GM23338 (cell line): ENCODE measurements around the gene CHMP6. TPM values are rescaled to one million over a fixed set of nuclear protein-coding genes. Genes with fewer than 3 reads are reported as not detected.

ENCODE experiments used
- ATAC-seq: fragments of 200-7000 bp; cut with Tn5 transposase; 3 replicates; pipeline ENCODE4 v1.9.1; 2020
- DNase-seq: peaks from one replicate; pipeline ENCODE4 v3.0.0-alpha.2; 2015; ENCODE audit warnings: low spot score
- H2AFZ ChIP-seq: fragments of 200-600 bp; sonication (generic); 2 replicates; pipeline ENCODE4 v1.8.0; 2016; ENCODE audit warnings: antibody characterized with exemption, mild to moderate bottlenecking, moderate library complexity
- H3F3A ChIP-seq: fragments of 200-600 bp; sonication (generic); replicated peaks from 2 replicates; pipeline ENCODE4 v1.8.0; 2017; ENCODE audit warnings: antibody characterized with exemption, mixed run types, low read depth
- H3K27ac ChIP-seq: fragments of 200-600 bp; sonication (generic); 2 replicates; pipeline ENCODE4 v1.6.1; 2016; ENCODE audit warnings: low read depth
- H3K27me3 ChIP-seq: fragments of 200-600 bp; sonication (generic); 2 replicates; pipeline ENCODE4 v1.8.0; 2016; ENCODE audit warnings: mild to moderate bottlenecking, mixed run types, moderate library complexity; ENCODE audit not compliant: insufficient read depth
- H3K36me3 ChIP-seq: fragments of 200-600 bp; sonication (generic); 2 replicates; pipeline ENCODE4 v1.8.0; 2016; ENCODE audit warnings: mild to moderate bottlenecking; ENCODE audit not compliant: insufficient read depth
- H3K4me1 ChIP-seq: fragments of 200-600 bp; sonication (generic); 2 replicates; pipeline ENCODE4 v1.8.0; 2016; ENCODE audit warnings: mild to moderate bottlenecking, moderate library complexity; ENCODE audit not compliant: insufficient read depth
- H3K4me2 ChIP-seq: fragments of 200-600 bp; sonication (generic); 2 replicates; pipeline ENCODE4 v1.7.1; 2017; ENCODE audit warnings: mixed run types
- H3K4me3 ChIP-seq: fragments of 200-600 bp; sonication (generic); 2 replicates; pipeline ENCODE4 v1.6.1; 2016; ENCODE audit warnings: mixed run types
- H3K79me2 ChIP-seq: fragments of 200-600 bp; sonication (generic); replicated peaks from 2 replicates; pipeline ENCODE4 v1.8.0; 2017; ENCODE audit warnings: mild to moderate bottlenecking; ENCODE audit not compliant: insufficient read depth
- H3K9me2 ChIP-seq: fragments of 200-600 bp; sonication (generic); 2 replicates; pipeline ENCODE4 v1.8.0; 2017; ENCODE audit not compliant: insufficient read depth
- H4K20me1 ChIP-seq: fragments of 200-600 bp; sonication (generic); replicated peaks from 2 replicates; pipeline ENCODE4 v1.8.0; 2017; ENCODE audit warnings: mild to moderate bottlenecking; ENCODE audit not compliant: insufficient read depth
- H3K27ac Mint-ChIP-seq: 2 replicates; pipeline ENCODE4 v1.8.0; 2020; ENCODE audit warnings: inconsistent platforms, mild to moderate bottlenecking, moderate library complexity, mixed read lengths
- H3K27me3 Mint-ChIP-seq: 3 replicates; pipeline ENCODE4 v1.8.0; 2022; ENCODE audit warnings: low read depth, mild to moderate bottlenecking, moderate library complexity, mixed read lengths, inconsistent platforms; ENCODE audit not compliant: insufficient read depth, poor library complexity
- H3K36me3 Mint-ChIP-seq: 3 replicates; pipeline ENCODE4 v1.8.0; 2021; ENCODE audit warnings: low read depth, mild to moderate bottlenecking, inconsistent platforms, moderate library complexity, mixed read lengths
- H3K4me1 Mint-ChIP-seq: 3 replicates; pipeline ENCODE4 v1.8.0; 2020; ENCODE audit warnings: mild to moderate bottlenecking, inconsistent platforms, mixed read lengths
- H3K4me3 Mint-ChIP-seq: 3 replicates; pipeline ENCODE4 v1.8.0; 2021; ENCODE audit warnings: moderate library complexity, mild to moderate bottlenecking, inconsistent platforms, mixed read lengths
- H3K9me3 Mint-ChIP-seq: 3 replicates; pipeline ENCODE4 v1.8.0; 2020; ENCODE audit warnings: moderate library complexity, mild to moderate bottlenecking, inconsistent platforms, mixed read lengths
- EZH2 ChIP-seq: fragments of 200-600 bp; sonication (generic); IDR thresholded peaks from one replicate; pipeline ENCODE4 v1.8.0; 2017; ENCODE audit warnings: antibody characterized with exemption, mild to moderate bottlenecking, low read depth; ENCODE audit not compliant: unreplicated experiment
- EZH2phosphoT487 ChIP-seq: fragments of 200-600 bp; sonication (generic); IDR thresholded peaks from one replicate; pipeline ENCODE4 v1.8.1; 2018; ENCODE audit warnings: antibody characterized with exemption; ENCODE audit not compliant: unreplicated experiment
- POLR2AphosphoS5 ChIP-seq: IDR thresholded peaks from 2 replicates; pipeline ENCODE4 v1.6.1; 2016; ENCODE audit warnings: antibody characterized with exemption, low read depth
- STAT1 ChIP-seq: IDR thresholded peaks from one replicate; pipeline ENCODE4 v1.6.1; 2016; ENCODE audit warnings: antibody characterized with exemption; ENCODE audit not compliant: unreplicated experiment
- ZNF114 ChIP-seq: fragments of 250-450 bp; sonication (Bioruptor Pico); IDR thresholded peaks from 2 replicates; pipeline ENCODE4 v1.5.0; 2020; ENCODE audit warnings: mild to moderate bottlenecking, moderate library complexity
- ZNF331 ChIP-seq: fragments of 250-450 bp; sonication (Bioruptor Pico); IDR thresholded peaks from 2 replicates; pipeline ENCODE4 v1.5.0; 2020; ENCODE audit warnings: low read depth, mild to moderate bottlenecking, moderate library complexity
- polyA plus RNA-seq: library from polyadenylated mRNA; unstranded; fragments of >200 nt; fragmentation: Nextera tagmentation; extraction: Ambion mirVana; gene quantifications from 2 replicates; pipeline ENCODE4 v1.2.1, GENCODE V29; 2016
- total RNA-seq: library from RNA; depleted of rRNA; stranded (reverse); fragments of >200 nt; shearing (Covaris generic); gene quantifications from 2 replicates; pipeline ENCODE4 v1.2.3, GENCODE V29; 2014
- TF ChIP-seq, protein P1 (sequence below): IDR thresholded peaks from one replicate; pipeline ENCODE4 v1.6.1; 2018; ENCODE audit warnings: antibody characterized with exemption; ENCODE audit not compliant: unreplicated experiment
- TF ChIP-seq, protein P2 (sequence below), 2 experiments: fragments of 200-600 bp in 1 of 2; sonication (generic) in 1 of 2; conservative IDR thresholded peaks; 2 replicates each; pipeline versions ENCODE4 v1.5.1 to v1.6.1; 2016 to 2017; ENCODE audit warnings: antibody characterized with exemption in 2 of 2, low read depth in 2 of 2, mild to moderate bottlenecking in 2 of 2, moderate library complexity in 1 of 2
- TF ChIP-seq, protein P3 (sequence below): fragments of 250-450 bp; sonication (Bioruptor Pico); IDR thresholded peaks from 2 replicates; pipeline ENCODE4 v1.5.0; 2020; ENCODE audit warnings: mild to moderate bottlenecking, moderate library complexity

Gene CHMP6
- total and polyA plus RNA-seq, 2 experiments from 2014 or later, result 12.3 to 14.0 TPM

DNA sequence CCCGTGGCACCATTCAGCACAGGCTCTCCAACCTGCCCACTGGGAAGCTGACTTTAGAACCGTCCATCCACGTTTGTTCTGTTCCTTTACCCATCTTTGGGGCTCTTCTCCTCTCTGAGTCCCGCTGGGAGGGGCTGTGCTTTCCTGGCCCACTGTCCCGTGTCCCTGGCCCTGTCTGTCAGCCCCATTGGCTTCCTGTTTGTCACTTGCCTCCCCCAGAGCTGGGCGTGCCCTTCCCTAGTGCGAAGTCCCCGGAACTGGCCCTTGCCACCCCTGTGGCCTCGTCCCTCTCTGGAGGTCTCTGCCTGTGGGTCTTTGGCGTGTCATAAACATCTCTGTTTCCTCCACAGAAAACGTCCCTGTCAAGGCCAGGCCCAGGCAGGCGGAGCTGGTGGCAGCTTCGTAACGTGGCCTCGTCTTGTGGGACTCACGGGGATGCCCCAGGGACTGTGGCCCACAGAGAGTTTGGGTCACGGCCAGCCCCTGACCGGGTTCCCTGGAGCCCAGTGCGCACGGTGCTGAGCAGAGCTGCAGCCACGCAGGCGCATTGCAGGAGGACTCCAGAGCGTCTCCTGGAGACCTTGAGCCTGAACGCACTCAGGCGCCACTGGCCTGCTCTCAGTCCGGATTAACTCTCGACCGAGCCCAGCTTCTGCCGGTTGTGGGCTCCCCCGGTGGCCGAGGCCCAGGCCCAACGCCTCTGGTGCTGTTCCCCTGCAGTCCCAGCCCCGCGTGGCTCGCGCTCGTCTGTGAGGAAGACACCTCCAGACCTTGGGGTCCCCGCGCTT, 7.3 kb downstream of the CHMP6 start (continued):
- TF ChIP-seq, protein P1, sequence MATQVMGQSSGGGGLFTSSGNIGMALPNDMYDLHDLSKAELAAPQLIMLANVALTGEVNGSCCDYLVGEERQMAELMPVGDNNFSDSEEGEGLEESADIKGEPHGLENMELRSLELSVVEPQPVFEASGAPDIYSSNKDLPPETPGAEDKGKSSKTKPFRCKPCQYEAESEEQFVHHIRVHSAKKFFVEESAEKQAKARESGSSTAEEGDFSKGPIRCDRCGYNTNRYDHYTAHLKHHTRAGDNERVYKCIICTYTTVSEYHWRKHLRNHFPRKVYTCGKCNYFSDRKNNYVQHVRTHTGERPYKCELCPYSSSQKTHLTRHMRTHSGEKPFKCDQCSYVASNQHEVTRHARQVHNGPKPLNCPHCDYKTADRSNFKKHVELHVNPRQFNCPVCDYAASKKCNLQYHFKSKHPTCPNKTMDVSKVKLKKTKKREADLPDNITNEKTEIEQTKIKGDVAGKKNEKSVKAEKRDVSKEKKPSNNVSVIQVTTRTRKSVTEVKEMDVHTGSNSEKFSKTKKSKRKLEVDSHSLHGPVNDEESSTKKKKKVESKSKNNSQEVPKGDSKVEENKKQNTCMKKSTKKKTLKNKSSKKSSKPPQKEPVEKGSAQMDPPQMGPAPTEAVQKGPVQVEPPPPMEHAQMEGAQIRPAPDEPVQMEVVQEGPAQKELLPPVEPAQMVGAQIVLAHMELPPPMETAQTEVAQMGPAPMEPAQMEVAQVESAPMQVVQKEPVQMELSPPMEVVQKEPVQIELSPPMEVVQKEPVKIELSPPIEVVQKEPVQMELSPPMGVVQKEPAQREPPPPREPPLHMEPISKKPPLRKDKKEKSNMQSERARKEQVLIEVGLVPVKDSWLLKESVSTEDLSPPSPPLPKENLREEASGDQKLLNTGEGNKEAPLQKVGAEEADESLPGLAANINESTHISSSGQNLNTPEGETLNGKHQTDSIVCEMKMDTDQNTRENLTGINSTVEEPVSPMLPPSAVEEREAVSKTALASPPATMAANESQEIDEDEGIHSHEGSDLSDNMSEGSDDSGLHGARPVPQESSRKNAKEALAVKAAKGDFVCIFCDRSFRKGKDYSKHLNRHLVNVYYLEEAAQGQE, result no peak
- no peak for TF ChIP-seq EZH2
- TF ChIP-seq, protein P2, sequence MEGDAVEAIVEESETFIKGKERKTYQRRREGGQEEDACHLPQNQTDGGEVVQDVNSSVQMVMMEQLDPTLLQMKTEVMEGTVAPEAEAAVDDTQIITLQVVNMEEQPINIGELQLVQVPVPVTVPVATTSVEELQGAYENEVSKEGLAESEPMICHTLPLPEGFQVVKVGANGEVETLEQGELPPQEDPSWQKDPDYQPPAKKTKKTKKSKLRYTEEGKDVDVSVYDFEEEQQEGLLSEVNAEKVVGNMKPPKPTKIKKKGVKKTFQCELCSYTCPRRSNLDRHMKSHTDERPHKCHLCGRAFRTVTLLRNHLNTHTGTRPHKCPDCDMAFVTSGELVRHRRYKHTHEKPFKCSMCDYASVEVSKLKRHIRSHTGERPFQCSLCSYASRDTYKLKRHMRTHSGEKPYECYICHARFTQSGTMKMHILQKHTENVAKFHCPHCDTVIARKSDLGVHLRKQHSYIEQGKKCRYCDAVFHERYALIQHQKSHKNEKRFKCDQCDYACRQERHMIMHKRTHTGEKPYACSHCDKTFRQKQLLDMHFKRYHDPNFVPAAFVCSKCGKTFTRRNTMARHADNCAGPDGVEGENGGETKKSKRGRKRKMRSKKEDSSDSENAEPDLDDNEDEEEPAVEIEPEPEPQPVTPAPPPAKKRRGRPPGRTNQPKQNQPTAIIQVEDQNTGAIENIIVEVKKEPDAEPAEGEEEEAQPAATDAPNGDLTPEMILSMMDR (conservative IDR thresholded peaks at IDR 0.05; ENCODE audit: low read depth in 2 of 2), result no peak
- no peak for TF ChIP-seq EZH2phosphoT487
- no peak for TF ChIP-seq POLR2AphosphoS5
- TF ChIP-seq STAT1, result no peak

DNA sequence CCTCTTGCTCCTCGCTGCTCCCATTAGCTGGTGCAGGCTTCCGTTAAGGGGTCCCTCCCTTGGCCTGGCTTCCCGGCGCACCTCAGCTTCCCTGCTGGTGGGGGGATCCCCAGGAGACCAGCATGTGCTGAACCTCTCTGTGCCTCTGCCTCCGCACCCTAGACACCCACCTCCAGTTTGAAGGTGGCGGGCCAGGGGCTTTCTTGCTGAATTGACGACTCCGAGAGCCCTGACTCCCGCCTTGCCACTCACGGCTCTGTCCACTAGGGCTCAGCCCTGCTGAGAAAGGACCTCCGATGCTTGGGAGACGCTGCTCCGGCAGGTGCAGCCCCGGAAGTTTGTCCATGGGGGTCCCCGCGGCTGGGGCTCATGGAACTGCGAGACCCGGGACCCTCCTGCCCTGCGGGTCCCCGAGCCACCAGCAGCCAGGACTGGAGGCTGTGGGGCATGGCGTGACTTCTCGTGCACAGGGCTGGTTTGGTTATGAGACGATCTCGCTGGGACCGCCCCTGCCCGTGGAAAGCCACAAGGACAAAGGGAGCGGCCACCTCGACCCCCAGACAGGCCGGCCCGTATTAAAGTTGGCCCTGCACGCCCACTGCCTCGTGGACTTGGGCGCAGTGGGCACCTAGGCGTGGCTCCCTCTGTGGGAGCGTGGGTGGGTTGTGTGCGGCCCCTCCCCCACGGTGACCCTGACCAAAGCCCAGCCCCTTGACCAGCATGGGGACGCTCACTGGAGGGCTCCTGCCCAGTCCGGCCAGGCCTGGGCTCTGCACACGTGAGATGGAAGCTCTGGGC, 8.1 kb downstream of the CHMP6 start:
- ATAC-seq (no peak), DNase-seq (no peak)
- Histone ChIP-seq H3K4me3 (no peak overlapping the region), H4K20me1 (no peaks in the 10 kb centered on the region), H3K27ac (no peak overlapping the region), H3K36me3 (no peaks in the 10 kb centered on the region), H3K9me2 (no peaks in the 10 kb centered on the region), H3K27me3 (peaks cover 20% of the 10 kb centered on the region), H3K4me1 (no peaks in the 10 kb centered on the region), H2AFZ (no peak overlapping the region), H3K79me2 (no peaks in the 10 kb centered on the region), H3F3A (0 out of 2 replicates have a peak, but pooled peaks cover 4% of the 10 kb centered on the region), H3K4me2 (no peak overlapping the region)
- H3K4me1 Mint-ChIP-seq, result peaks cover 3% of the 10 kb centered on the region
- no peaks in the 10 kb centered on the region for H3K9me3 Mint-ChIP-seq
- peaks cover 25% of the 10 kb centered on the region for H3K27me3 Mint-ChIP-seq
- peaks cover 8% of the 10 kb centered on the region; the same call in 1 of the 3 replicates for H3K36me3 Mint-ChIP-seq
- H3K27ac Mint-ChIP-seq, result no peak overlapping the region
- no peak overlapping the region for H3K4me3 Mint-ChIP-seq
- TF ChIP-seq ZNF114 (CRISPR knock-in tag), result no peak
- TF ChIP-seq ZNF331 (CRISPR knock-in tag), result no peak
- TF ChIP-seq, protein P3, sequence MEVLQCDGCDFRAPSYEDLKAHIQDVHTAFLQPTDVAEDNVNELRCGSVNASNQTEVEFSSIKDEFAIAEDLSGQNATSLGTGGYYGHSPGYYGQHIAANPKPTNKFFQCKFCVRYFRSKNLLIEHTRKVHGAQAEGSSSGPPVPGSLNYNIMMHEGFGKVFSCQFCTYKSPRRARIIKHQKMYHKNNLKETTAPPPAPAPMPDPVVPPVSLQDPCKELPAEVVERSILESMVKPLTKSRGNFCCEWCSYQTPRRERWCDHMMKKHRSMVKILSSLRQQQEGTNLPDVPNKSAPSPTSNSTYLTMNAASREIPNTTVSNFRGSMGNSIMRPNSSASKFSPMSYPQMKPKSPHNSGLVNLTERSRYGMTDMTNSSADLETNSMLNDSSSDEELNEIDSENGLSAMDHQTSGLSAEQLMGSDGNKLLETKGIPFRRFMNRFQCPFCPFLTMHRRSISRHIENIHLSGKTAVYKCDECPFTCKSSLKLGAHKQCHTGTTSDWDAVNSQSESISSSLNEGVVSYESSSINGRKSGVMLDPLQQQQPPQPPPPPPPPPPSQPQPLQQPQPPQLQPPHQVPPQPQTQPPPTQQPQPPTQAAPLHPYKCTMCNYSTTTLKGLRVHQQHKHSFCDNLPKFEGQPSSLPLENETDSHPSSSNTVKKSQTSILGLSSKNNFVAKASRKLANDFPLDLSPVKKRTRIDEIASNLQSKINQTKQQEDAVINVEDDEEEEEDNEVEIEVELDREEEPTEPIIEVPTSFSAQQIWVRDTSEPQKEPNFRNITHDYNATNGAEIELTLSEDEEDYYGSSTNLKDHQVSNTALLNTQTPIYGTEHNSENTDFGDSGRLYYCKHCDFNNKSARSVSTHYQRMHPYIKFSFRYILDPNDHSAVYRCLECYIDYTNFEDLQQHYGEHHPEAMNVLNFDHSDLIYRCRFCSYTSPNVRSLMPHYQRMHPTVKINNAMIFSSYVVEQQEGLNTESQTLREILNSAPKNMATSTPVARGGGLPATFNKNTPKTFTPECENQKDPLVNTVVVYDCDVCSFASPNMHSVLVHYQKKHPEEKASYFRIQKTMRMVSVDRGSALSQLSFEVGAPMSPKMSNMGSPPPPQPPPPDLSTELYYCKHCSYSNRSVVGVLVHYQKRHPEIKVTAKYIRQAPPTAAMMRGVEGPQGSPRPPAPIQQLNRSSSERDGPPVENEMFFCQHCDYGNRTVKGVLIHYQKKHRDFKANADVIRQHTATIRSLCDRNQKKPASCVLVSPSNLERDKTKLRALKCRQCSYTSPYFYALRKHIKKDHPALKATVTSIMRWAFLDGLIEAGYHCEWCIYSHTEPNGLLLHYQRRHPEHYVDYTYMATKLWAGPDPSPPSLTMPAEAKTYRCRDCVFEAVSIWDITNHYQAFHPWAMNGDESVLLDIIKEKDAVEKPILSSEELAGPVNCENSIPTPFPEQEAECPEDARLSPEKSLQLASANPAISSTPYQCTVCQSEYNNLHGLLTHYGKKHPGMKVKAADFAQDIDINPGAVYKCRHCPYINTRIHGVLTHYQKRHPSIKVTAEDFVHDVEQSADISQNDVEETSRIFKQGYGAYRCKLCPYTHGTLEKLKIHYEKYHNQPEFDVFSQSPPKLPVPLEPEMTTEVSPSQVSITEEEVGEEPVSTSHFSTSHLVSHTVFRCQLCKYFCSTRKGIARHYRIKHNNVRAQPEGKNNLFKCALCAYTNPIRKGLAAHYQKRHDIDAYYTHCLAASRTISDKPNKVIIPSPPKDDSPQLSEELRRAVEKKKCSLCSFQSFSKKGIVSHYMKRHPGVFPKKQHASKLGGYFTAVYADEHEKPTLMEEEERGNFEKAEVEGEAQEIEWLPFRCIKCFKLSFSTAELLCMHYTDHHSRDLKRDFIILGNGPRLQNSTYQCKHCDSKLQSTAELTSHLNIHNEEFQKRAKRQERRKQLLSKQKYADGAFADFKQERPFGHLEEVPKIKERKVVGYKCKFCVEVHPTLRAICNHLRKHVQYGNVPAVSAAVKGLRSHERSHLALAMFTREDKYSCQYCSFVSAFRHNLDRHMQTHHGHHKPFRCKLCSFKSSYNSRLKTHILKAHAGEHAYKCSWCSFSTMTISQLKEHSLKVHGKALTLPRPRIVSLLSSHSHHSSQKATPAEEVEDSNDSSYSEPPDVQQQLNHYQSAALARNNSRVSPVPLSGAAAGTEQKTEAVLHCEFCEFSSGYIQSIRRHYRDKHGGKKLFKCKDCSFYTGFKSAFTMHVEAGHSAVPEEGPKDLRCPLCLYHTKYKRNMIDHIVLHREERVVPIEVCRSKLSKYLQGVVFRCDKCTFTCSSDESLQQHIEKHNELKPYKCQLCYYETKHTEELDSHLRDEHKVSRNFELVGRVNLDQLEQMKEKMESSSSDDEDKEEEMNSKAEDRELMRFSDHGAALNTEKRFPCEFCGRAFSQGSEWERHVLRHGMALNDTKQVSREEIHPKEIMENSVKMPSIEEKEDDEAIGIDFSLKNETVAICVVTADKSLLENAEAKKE (CRISPR knock-in tag), result no peak
- TF ChIP-seq EZH2, result no peak
